Activated CD4-positive, alpha-beta T cell treated with anti-CD3 and anti-CD28 coated beads, Interleukin-2, amount 10 ng/mL, durations not matched to agents 7 days and 5 days (primary cell): ENCODE measurements around the gene PTPN13. TPM values are rescaled to one million over a fixed set of nuclear protein-coding genes. Genes with fewer than 3 reads are reported as not detected.
"Not testable (repeated sequence)": the region's sequence is repeated elsewhere in the genome, so short reads cannot be mapped to it uniquely, and the experiment has no call there.

ENCODE experiments used
- CTCF ChIA-PET: fragments of 350-600 bp; sonication (Branson Sonifier 250); formaldehyde crosslinking; loops from one replicate; lab custom pipeline; 2021; ENCODE audit warnings: antibody characterized with exemption; lab: Charles Lee
- POLR2A ChIA-PET: fragments of 350-600 bp; sonication (Branson Sonifier 250); formaldehyde crosslinking; loops from one replicate; lab custom pipeline; 2021; ENCODE audit warnings: antibody characterized with exemption; lab: Charles Lee
- DNase-seq: peaks from one replicate; pipeline ENCODE4 v3.0.0-alpha.2; 2020
- H3K27ac Mint-ChIP-seq: one replicate; pipeline ENCODE4 v1.8.0; 2021; ENCODE audit warnings: mild to moderate bottlenecking, moderate library complexity, mixed read lengths
- H3K27me3 Mint-ChIP-seq: one replicate; pipeline ENCODE4 v1.8.0; 2021; ENCODE audit warnings: mixed read lengths
- H3K36me3 Mint-ChIP-seq: one replicate; pipeline ENCODE4 v1.8.0; 2021; ENCODE audit warnings: low read depth, mixed read lengths
- H3K4me1 Mint-ChIP-seq: one replicate; pipeline ENCODE4 v1.8.0; 2021; ENCODE audit warnings: mixed read lengths
- H3K4me3 Mint-ChIP-seq: one replicate; pipeline ENCODE4 v1.8.0; 2021; ENCODE audit warnings: mild to moderate bottlenecking, moderate library complexity, mixed read lengths
- H3K9me3 Mint-ChIP-seq: one replicate; pipeline ENCODE4 v1.8.0; 2021; ENCODE audit warnings: mixed read lengths
- total RNA-seq, 2 experiments: library from RNA; stranded (reverse); gene quantifications; one replicate each; pipeline ENCODE4 v1.2.3, GENCODE V29; 2021

Gene PTPN13
- total RNA-seq, 2 experiments from 2014 or later = 2.0 to 2.6 TPM

GRCh38 chr4:86718152-86718551, 124.0 kb downstream of the PTPN13 start:
- no peak for DNase-seq
- Mint-ChIP-seq H3K4me3 (no peak overlapping the region), H3K27ac (no peak overlapping the region), H3K36me3 (no peaks in the 10 kb centered on the region), H3K9me3 (peaks cover 6% of the 10 kb centered on the region), H3K4me1 (no peaks in the 10 kb centered on the region), H3K27me3 (peaks cover 6% of the 10 kb centered on the region)
- POLR2A ChIA-PET = no interaction called here
- CTCF ChIA-PET = no interaction called here

- H3K4me3 Mint-ChIP-seq, CTCF ChIA-PET, H3K9me3 Mint-ChIP-seq, POLR2A ChIA-PET, H3K27ac Mint-ChIP-seq, H3K4me1 Mint-ChIP-seq, H3K27me3 Mint-ChIP-seq, DNase-seq, H3K36me3 Mint-ChIP-seq: not testable (repeated sequence)
Measured at GRCh38 chr4:86719149-86719548, 125.0 kb downstream of the PTPN13 start.

- CTCF ChIA-PET = no interaction called here
- Mint-ChIP-seq H3K27ac (no peak overlapping the region), H3K4me1 (no peaks in the 10 kb centered on the region), H3K27me3 (peaks cover 7% of the 10 kb centered on the region), H3K4me3 (no peak overlapping the region), H3K9me3 (peaks cover 6% of the 10 kb centered on the region), H3K36me3 (no peaks in the 10 kb centered on the region)
- DNase-seq = no peak
- POLR2A ChIA-PET = no interaction called here
Measured at GRCh38 chr4:86720508-86721068, 126.5 kb downstream of the PTPN13 start.

GRCh38 chr4:86721412-86721811, 127.3 kb downstream of the PTPN13 start:
- no peak overlapping the region for H3K4me3 Mint-ChIP-seq
- no peaks in the 10 kb centered on the region for H3K36me3 Mint-ChIP-seq
- peaks cover 6% of the 10 kb centered on the region for H3K9me3 Mint-ChIP-seq
- H3K27ac Mint-ChIP-seq = no peak overlapping the region
- ChIA-PET CTCF (interaction anchor here (0.6 kb wide), 1 partner anchor 1108 kb away, joined by 3 read pairs; no protein-coding TSS in a partner anchor), POLR2A (no interaction called here)
- DNase-seq = no peak
- H3K27me3 Mint-ChIP-seq = peaks cover 7% of the 10 kb centered on the region
- H3K4me1 Mint-ChIP-seq = no peaks in the 10 kb centered on the region

- H3K27me3 Mint-ChIP-seq = peaks cover 15% of the 10 kb centered on the region
- CTCF ChIA-PET = interaction anchor here (1.2 kb wide), 1 partner anchor 45 kb away, joined by 3 read pairs; no protein-coding TSS in a partner anchor
- no peak for DNase-seq
- H3K9me3 Mint-ChIP-seq = peaks cover 3% of the 10 kb centered on the region
- no peak overlapping the region for H3K4me3 Mint-ChIP-seq
- H3K27ac Mint-ChIP-seq = no peak overlapping the region
- POLR2A ChIA-PET = no interaction called here
- peaks cover 1% of the 10 kb centered on the region for H3K36me3 Mint-ChIP-seq
- H3K4me1 Mint-ChIP-seq = no peaks in the 10 kb centered on the region
Measured at GRCh38 chr4:86730310-86730709, 136.2 kb downstream of the PTPN13 start.

- Mint-ChIP-seq H3K4me1 (no peaks in the 10 kb centered on the region), H3K9me3 (peaks cover 3% of the 10 kb centered on the region), H3K36me3 (no peaks in the 10 kb centered on the region), H3K27ac (no peak overlapping the region), H3K4me3 (no peak overlapping the region), H3K27me3 (peaks cover 3% of the 10 kb centered on the region)
- ChIA-PET POLR2A (no interaction called here), CTCF (no interaction called here)
- DNase-seq = no peak
Measured at GRCh38 chr4:86737244-86737643, 143.1 kb downstream of the PTPN13 start.

GRCh38 chr4:86741846-86742245, 147.7 kb downstream of the PTPN13 start:
- peaks cover 3% of the 10 kb centered on the region for H3K9me3 Mint-ChIP-seq
- H3K27me3 Mint-ChIP-seq = peaks cover 2% of the 10 kb centered on the region
- POLR2A ChIA-PET = no interaction called here
- DNase-seq = no peak
- CTCF ChIA-PET = no interaction called here
- H3K27ac Mint-ChIP-seq = no peak overlapping the region
- H3K4me3 Mint-ChIP-seq = no peak overlapping the region
- no peaks in the 10 kb centered on the region for H3K36me3 Mint-ChIP-seq
- no peaks in the 10 kb centered on the region for H3K4me1 Mint-ChIP-seq

GRCh38 chr4:86744570-86744969, 150.5 kb downstream of the PTPN13 start:
- CTCF ChIA-PET = interaction anchor here (0.6 kb wide), 1 partner anchor 1462 kb away, joined by 3 read pairs; no protein-coding TSS in a partner anchor
- POLR2A ChIA-PET = no interaction called here
- Mint-ChIP-seq H3K9me3 (peaks cover 3% of the 10 kb centered on the region), H3K27me3 (peaks cover 4% of the 10 kb centered on the region), H3K36me3 (no peaks in the 10 kb centered on the region), H3K27ac (no peak overlapping the region), H3K4me3 (no peak overlapping the region), H3K4me1 (no peaks in the 10 kb centered on the region)
- DNase-seq = no peak

- CTCF ChIA-PET = no interaction called here
- Mint-ChIP-seq H3K4me1 (no peaks in the 10 kb centered on the region), H3K27ac (no peak overlapping the region), H3K27me3 (peaks cover 7% of the 10 kb centered on the region), H3K36me3 (no peaks in the 10 kb centered on the region), H3K4me3 (no peak overlapping the region), H3K9me3 (no peaks in the 10 kb centered on the region)
- DNase-seq = no peak
- POLR2A ChIA-PET = no interaction called here
Measured at GRCh38 chr4:86749121-86749520, 155.0 kb downstream of the PTPN13 start.

- H3K9me3 Mint-ChIP-seq = no peaks in the 10 kb centered on the region
- no peaks in the 10 kb centered on the region for H3K4me1 Mint-ChIP-seq
- no peak overlapping the region for H3K27ac Mint-ChIP-seq
- H3K4me3 Mint-ChIP-seq = no peak overlapping the region
- ChIA-PET POLR2A (no interaction called here), CTCF (no interaction called here)
- no peak for DNase-seq
- peaks cover 5% of the 10 kb centered on the region for H3K27me3 Mint-ChIP-seq
- H3K36me3 Mint-ChIP-seq = no peaks in the 10 kb centered on the region
Measured at GRCh38 chr4:86755388-86755787, 161.3 kb downstream of the PTPN13 start.

GRCh38 chr4:86757468-86757867, 163.4 kb downstream of the PTPN13 start:
- Mint-ChIP-seq H3K9me3 (no peaks in the 10 kb centered on the region), H3K27ac (no peak overlapping the region), H3K4me1 (no peaks in the 10 kb centered on the region), H3K27me3 (peaks cover 4% of the 10 kb centered on the region), H3K4me3 (no peak overlapping the region), H3K36me3 (no peaks in the 10 kb centered on the region)
- DNase-seq = no peak
- ChIA-PET CTCF (interaction anchor here (0.6 kb wide), 1 partner anchor 44 kb away, joined by 3 read pairs; no protein-coding TSS in a partner anchor), POLR2A (no interaction called here)

GRCh38 chr4:86759298-86759697, 165.2 kb downstream of the PTPN13 start:
- Mint-ChIP-seq H3K27ac (no peak overlapping the region), H3K27me3 (peaks cover 5% of the 10 kb centered on the region), H3K9me3 (no peaks in the 10 kb centered on the region), H3K4me3 (no peak overlapping the region), H3K4me1 (no peaks in the 10 kb centered on the region), H3K36me3 (no peaks in the 10 kb centered on the region)
- CTCF ChIA-PET = no interaction called here
- DNase-seq = no peak
- POLR2A ChIA-PET = no interaction called here

- DNase-seq = no peak
- H3K4me3 Mint-ChIP-seq = no peak overlapping the region
- POLR2A ChIA-PET = no interaction called here
- peaks cover 3% of the 10 kb centered on the region for H3K27me3 Mint-ChIP-seq
- no peaks in the 10 kb centered on the region for H3K9me3 Mint-ChIP-seq
- CTCF ChIA-PET = interaction anchor here (0.7 kb wide), 1 partner anchor 9 kb away, joined by 6 read pairs; no protein-coding TSS in a partner anchor
- H3K4me1 Mint-ChIP-seq = no peaks in the 10 kb centered on the region
- no peak overlapping the region for H3K27ac Mint-ChIP-seq
- H3K36me3 Mint-ChIP-seq = no peaks in the 10 kb centered on the region
Measured at GRCh38 chr4:86762649-86763048, 168.5 kb downstream of the PTPN13 start.

GRCh38 chr4:86769794-86770193, 175.7 kb downstream of the PTPN13 start:
- Mint-ChIP-seq H3K27ac (no peak overlapping the region), H3K4me1 (no peaks in the 10 kb centered on the region), H3K27me3 (no peaks in the 10 kb centered on the region), H3K36me3 (no peaks in the 10 kb centered on the region), H3K4me3 (no peak overlapping the region), H3K9me3 (no peaks in the 10 kb centered on the region)
- ChIA-PET CTCF (no interaction called here), POLR2A (interaction anchor here (0.6 kb wide), 1 partner anchor 200 kb away, joined by 6 read pairs; no protein-coding TSS in a partner anchor)
- DNase-seq = no peak
